ENCODE measurements around the gene GJC1. TPM values are rescaled to one million over a fixed set of nuclear protein-coding genes. Genes with fewer than 3 reads are reported as not detected.
"Not testable (repeated sequence)": the region's sequence is repeated elsewhere in the genome, so short reads cannot be mapped to it uniquely, and the experiment has no call there.

GJC1 gene
- total RNA-seq, 1 experiment from 2014 or later: 8.8 TPM

DNA sequence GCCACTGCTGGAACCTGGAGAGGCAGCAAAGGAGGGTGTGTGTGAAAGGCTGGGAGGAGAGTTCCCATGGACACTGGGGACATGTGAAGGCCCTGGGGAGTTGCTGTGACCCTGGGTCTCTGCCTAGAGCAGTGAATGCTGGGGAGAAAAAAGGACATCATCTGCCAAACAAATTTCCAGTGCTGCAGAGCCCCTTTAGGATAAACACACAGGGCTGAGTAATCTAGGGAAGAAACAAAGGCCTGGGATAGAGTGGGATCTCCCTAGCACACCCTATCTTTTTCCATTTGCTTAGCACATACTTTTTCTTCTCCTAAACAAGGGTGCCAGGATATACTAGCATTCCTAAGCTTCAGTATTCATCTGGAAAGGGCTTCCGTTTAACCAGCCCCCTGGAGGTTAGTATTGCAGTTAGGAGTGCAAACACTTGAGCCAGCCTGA is 14.3 kb upstream of the GJC1 start:
- no peak for DNase-seq (ENCODE audit: low spot score)

DNA sequence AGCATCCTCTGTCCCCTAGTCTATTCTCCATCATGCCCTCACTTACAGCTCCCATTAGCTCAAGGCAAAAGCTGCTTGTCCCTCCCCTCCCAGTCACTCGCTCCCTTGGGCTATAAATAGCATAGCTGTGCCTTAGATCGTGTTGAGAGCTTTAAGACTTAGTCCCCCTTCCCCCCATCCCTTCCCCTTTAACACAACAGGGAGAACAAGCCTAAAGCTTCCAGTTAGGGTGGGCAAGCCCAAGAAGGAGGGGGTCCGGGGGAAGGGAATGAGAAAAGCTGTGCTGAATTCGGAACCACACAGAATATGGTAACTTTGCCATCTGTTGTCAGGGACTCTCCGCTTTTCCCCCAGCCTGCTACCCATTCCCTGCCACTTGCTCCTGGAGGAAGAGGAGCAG is 12.7 kb upstream of the GJC1 start:
- no peak for DNase-seq (ENCODE audit: low spot score)

DNA sequence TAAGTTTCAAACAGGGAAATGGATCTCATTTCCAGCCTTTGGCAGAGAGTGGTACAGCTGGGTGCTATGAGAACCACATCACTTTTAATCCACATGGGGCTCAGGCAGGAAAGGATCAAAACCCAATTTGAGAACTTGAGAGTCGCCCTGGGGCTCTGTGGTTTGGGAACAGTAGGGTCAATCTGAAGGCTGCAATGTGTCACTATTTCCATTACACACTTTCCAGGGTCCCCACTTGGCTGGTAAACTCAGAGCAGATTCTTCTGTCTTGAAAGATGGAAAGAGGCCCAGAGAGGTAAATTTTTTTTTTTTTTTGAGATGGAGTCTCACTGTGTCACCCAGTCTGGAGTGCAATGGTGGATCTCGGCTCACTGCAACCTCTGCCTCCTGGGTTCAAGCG is 10.8 kb upstream of the GJC1 start:
- DNase-seq (ENCODE audit: low spot score): no peak

DNA sequence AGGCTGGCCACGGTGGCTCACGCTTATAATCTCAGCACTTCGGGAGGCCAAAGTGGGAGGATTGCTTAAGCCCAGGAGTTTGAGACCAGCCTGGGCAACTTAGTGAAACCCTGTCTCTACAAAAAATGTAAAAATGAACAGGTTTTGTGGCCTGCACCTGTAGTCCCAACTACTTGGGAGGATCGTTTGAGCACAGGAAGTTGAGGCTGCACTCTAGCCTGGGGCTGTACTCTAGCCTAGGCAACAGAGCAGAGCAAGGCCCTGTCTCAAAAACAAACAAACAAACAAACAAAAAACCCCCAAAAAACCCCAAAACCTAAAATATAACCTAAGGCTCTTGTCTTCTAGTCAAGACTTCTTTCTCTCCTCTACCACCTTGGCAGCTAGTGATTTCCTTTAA is 10.2 kb upstream of the GJC1 start:
- no peak for DNase-seq (ENCODE audit: low spot score)

DNA sequence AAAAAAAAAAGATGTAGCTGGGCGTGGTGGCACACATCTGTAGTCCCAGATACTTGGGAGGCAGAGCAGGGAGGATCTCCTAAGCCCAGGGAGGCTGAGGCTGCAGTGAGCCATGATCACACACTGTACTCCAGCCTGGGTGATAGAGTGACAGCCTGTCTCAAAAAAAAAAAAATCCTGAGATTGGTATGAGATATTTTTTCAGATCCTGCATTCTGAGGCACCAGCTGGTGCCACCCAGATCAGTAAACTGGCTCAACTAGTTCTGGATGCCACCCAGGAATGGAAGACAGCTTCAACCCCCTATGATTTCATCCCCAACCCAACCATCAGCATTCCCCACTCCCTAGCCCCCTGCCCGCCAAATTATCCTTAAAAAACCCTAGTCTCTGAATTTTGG is 7.1 kb upstream of the GJC1 start:
- no peak for DNase-seq (ENCODE audit: low spot score)

DNA sequence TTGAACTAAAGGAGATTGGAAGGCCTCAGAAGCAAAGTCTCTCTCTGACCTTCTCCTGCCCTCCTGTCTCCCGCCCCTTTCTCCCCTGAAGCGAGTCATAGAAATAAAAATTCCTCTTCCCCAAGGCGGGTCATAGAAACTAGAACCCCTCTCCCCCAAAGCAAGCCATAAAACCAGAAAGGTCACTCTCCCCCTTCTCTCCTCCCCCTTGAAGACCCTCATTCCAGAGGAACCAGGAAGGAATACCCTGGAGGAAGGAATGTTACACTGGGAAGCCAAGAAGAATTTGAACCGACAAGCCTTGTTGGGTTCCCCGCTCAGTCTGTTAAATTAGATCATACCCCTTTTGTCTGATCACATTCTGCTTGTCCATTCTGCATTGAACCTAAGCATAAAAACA is 2.7 kb upstream of the GJC1 start:
- DNase-seq (ENCODE audit: low spot score): no peak

DNA sequence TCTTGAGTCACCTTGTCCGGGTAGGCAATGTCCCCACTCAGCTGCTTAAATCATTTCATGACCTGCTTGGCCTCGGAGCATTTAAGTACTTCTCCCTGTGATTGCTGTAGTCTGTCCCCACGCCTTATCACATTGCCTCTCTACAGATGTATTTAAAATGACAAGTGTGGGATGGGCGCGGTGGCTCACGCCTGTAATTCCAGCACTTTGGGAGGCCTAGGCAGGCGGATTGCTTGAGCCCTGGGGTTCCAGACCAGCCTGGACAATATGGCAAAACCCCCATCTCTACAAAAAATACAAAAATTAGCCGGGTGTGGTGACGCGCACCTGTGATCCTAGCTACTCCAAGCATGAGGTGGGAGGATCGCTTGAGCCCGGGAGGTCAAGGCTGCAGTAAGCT is 1.3 kb upstream of the GJC1 start:
- no peak for DNase-seq (ENCODE audit: low spot score)

DNA sequence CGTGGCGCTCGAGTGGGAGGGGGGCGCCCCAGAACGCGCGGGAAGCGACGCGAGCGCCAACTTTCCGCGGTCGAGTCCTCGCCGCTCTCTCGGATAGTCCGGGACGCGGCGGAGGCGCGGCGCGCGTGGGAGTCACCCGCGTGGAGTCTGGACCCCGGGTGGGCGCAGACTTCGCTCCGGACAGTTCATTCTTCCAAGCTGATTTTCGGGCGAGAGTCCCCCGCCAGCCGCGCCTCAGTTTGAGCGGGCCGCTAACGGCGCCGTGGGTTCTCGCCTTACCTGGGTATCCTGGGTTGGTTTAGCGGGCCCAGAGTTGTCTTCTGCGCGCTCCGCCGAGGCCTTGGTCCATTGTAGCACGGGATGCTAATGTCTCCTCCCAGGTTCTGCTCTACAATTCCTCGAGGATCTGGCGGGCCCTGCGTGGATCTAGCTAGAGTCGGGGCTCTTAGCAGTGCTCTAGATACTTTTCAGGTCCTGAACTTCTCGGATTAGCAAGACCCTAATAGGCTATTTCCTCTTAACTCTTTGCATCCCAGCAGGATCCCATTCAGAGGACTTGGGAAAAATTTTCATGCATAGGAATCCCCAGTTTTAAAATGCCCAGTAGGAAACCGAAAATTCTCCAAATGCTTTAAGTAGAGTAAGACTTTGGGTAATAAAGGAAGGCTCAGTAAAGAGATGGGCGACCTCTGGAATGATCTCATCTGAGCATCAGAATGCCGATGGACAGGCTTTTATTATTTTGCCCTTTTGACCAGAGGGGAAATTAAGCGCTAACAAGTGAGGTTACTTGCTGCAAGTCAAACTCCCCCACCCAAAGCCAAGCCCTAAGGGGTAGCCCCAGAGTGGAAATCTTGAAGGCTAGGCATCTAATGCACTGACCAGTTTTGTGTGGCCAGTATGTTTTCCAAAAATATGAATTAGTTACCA is 537 bp upstream of the GJC1 start:
- no peak for DNase-seq (ENCODE audit: low spot score)

DNA sequence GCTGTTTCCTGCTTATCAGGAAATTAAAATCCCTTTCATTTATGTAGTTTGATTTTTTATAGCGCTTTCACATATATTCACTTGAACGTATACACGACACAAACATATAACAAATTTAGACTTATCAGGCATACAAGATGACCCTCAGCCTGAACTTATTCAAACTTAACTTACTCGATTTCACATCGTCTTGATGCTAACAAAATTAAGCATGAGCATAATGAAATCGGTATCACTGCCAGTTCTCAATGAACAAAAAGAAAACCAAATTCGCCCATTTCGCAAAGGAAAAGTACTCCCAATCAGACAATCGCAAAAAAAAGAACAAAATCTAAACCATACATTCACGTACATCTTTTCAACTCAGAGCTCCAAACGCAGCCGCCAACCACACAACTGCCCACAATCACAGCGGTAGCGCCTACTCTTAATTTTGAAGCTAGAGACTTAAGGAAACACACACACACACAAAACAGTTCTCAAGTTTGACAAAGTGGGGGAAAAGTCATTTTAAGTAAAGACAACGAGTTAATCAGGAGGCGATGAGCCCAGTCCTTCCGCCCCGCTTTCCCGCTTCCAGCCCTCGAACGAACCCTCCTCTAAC is 1.1 kb downstream of the GJC1 start:
- DNase-seq (ENCODE audit: low spot score): no peak

DNA sequence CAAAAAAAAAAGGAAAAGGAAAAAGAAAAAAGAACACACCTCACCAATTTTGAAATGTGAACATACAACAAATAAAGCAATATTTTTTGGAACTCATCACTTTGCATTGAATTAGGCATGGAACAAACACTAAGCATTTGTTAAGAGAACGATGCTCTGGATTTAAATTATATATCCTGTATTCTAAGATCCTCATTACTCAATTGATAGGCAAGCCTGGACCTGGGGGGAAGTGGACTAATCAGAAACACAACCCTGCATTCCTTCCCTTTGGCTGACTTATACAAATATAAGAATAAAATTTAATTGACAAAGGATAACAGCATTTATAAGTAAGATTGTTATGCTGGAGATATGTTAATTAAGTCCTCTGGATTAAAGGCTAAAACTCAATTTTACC is 2.2 kb downstream of the GJC1 start:
- DNase-seq (ENCODE audit: low spot score): no peak

DNA sequence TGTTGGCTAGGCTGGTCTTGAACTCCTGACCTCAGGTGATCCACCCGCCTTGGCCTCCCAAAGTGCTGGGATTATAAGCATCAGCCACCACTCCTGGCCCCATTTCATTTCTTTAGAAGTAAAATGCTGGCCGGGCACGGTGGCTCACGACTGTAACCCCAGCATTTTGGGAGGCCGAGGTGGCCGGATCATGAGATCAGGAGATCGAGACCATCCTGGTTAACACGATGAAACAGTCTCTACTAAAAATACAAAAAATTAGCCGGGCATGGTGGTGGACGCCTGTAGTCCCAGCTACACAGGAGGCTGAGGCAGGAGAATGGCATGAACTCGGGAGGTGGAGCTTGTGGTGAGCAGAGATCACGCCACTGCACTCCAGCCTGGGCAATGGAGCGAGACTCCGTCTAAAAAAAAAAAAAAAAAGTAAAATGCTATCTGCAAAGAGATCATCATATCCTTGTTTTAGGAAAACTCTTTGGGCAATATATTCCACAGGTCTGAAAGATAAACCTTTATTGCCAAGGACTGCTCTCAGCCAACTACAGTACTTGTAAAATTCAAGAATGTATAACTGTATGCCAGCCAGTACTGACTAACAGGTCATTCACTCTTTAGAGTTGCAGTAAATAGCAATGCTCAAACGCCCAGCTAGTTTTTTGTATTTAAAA is 3.8 kb downstream of the GJC1 start:
- DNase-seq (ENCODE audit: low spot score): no peak

DNA sequence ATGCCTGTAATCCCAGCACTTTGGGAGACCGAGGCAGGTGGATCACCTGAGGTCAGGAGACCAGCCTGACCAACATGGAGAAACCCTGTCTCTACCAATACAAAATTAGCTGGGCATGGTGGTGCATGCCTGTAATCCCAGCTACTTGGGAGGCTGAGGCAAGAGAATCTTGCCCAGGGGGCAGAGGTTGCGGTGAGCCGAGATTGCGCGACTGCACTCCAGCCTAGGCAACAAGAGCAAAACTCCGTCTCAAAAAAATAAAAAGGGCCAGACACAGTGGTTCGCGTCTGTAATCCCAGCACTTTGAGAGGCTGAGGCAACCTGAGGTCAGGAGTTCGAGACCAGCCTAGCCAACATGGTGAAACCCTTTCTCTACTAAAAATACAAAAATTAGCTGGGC is 4.9 kb downstream of the GJC1 start:
- not testable (repeated sequence) for DNase-seq (ENCODE audit: low spot score)

DNA sequence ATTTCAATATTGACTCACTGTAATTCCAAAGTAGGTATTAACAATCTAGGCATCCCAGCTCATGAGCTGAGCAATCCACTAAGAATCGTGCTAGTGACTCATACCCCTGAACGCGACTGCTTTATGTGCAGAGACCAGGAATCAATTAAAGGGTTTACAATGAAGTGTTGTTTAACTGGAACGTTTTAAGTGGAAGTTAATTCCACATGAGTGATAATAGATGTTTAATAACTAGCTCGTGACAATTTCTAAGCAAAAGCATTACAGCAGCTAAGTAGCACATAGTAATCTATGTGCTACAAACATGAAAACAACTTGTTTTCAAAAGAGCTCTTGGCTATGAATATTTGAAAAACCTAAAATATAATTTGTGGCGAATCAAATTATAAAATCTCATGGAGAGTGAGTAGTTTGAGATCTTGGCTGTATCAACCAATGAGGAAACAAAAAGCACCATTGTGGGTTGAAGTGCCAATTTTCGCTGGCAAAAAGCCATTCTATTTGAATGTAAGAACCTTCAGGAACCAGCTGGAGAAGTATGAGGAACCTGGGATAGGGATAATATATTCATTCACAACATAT is 9.4 kb downstream of the GJC1 start:
- peak; percentile 60 for DNase-seq (ENCODE audit: low spot score)

DNA sequence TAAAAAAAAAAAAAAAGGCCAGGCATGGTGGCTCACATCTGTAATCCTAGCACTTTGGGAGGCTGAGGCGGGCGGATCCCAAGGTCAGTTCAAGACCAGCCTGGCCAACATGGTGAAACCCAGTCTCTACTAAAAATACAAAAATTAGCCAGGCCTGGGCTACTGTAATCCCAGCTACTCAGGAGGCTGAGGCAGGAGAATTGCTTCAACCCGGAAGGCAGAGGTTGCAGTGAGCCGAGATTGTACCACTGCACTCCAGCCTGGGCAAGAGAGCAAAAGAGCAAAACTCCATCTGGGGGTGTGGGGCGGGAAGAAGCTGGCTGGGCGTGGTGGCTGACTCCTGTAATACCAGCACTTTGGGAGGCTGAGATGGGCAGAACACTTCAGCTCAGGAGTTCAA is 11.6 kb downstream of the GJC1 start:
- DNase-seq (ENCODE audit: low spot score): not testable (repeated sequence)

DNA sequence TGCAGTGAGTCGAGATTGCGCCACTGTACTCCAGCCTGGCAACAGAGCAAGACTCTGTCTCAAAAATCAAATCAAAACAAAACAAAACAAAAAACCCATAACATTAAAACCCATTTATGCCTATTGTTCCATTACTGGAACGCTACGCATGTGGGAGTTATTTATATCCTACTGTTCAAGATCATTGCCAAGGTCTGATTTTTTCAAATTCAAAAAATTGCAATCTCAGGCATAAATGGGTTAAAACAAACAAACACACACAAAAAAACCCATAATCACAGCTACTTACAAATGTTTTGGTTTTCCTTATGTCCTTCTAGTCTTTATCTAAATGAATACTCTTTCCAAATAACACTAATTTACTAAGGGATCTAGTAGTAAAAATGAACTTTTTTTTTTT is 17.8 kb downstream of the GJC1 start:
- DNase-seq (ENCODE audit: low spot score): no peak

DNA sequence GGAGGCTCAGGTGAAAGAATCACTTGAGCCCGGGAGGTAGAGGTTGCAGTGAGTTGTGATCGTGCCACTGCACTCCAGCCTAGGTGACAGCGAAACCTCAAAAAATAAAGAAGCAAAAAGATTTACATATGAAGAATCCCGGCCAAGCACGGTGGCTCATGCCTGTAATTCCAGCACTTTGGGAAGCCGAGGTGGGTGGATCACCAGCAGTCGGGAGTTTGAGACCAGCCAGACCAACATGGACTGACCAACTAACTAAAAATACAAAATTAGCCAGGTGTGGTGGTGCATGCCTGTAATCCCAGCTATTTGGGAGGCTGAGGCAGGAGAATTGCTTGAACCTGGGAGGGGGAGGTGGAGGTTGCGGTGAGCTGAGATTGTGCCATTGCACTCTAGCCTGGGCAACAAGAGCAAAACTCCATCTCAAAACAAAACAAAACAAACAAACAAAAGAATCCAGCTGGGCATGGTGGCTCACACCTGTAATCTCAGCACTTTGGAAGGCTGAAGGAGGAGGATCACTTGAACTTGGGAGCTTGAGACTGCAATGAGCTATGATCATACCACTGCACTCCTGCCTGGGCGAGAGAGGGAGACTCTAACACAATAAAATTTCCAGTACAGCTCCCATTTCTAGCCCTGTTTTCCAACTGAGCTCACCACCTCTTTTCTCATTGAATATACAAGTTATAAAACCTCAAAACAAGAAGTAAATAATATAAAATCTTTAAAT is 21.3 kb downstream of the GJC1 start:
- DNase-seq (ENCODE audit: low spot score): not testable (repeated sequence)

DNA sequence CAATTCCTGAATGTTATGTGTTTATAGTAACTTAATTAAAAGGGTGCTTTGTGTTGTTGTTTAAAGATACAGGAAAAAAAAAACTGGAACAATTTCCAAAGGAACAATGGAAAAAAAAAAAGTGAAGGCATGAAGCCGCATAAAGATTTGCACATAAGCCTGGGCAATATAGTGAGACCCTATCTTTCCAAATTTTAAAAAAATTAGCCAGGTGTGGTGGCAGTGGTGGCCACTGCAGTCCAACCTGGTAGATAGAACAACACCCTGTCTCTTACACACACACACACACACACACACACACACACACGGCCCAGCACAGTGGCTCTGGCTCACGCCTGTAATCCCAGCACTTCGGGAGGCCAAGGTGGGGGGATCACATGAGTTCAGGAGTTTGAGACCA is 21.9 kb downstream of the GJC1 start:
- no peak for DNase-seq (ENCODE audit: low spot score)

DNA sequence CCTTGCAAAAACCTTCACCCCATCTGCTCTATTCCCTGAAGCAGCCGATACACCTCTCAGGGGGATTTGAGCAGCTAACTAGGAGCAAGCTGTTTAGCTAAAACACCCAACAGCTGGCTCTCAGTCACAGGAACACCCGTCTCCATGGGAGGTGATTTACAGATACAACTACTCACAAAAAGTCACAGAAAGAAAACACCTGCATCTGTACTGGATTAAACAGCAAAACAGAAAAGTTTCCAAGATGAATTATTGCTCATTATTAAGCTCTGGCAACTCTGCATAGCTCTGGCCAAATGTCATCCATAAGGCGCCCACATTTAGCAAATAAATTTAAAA is 22.3 kb downstream of the GJC1 start:
- DNase-seq (ENCODE audit: low spot score): no peak

DNA sequence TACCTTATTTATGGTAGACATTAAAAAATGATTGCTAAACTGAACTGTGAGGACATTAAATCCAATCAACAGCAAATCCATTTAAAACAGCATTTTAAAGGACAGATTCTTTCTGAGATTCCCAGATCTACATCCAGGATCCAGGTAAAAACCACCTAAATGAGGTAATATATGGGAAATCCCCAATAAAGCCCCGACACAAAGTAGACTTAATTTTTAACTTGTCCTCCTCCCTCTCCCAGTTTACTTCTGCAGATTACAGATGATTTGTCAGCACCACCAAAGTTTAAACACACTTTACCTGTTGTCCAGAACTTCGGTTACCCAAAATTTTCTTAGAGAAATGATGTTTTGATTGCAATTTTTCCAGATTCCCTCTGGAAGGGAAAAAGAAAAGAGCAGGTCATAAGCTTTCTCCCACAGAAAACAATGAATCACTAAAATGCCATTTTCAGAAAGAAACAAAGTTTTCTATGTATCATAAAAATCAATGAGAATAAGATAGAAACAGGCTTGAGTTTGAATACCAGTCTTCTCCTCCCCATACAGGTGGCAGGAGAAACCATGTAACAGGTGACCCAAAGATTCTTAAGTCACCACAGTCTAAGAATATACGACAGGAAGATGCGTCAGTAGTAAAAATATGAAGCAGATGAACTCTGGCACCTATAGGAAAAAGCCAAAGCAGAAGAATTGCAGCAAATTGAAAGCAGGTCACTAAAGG is 22.8 kb downstream of the GJC1 start:
- DNase-seq (ENCODE audit: low spot score): no peak

DNA sequence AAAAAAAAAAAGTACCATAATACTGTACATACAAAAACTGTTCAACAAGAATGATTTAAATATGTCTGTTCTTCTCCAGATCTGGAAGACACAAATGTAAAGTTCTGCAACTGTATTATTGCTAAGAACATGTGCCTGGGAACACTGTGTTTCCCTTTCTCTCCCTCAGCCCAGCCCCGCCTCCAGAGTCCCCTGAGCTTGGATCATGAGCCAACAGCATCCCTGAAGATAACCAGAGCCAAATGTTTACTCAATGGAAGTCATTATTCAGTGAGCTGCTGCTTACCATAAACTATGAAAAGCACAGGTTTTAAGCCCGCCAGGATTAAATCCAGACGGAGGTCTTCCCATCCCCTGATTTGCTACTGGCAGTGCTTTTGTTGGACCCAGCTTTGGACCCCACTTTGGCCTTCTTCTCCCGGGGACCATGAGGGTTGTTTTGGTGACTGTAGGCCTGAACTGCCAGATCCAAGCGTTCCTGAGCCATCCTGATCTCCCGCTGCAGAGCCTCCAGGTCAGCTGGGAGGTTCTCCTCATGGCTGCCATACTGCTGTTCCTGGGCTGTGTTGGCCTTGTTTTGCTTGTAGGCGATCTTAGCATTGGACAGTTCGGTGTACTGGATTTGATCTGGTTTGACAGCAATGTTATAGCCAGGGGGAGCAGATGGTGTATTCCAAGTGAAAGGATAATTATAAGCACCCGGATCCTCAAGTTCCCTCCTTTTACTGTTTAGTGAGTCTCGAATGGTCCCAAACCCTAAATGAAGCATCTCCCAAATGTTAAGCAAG is 25.6 kb downstream of the GJC1 start:
- DNase-seq (ENCODE audit: low spot score): no peak
